HG03025 (cell line): ENCODE data around the gene ARIH2.
"Not testable (repeated sequence)": the region's sequence is repeated elsewhere in the genome, so short reads cannot be mapped to it uniquely, and the experiment has no call there.

Experiments used
- ATAC-seq: cut with Tn5 transposase; IDR thresholded peaks from one replicate; pipeline ENCODE4 v1.9.1; 2021; ENCODE audit warnings: mild to moderate bottlenecking, moderate library complexity; ENCODE audit not compliant: unreplicated experiment, low FRiP score

ARIH2 gene

DNA sequence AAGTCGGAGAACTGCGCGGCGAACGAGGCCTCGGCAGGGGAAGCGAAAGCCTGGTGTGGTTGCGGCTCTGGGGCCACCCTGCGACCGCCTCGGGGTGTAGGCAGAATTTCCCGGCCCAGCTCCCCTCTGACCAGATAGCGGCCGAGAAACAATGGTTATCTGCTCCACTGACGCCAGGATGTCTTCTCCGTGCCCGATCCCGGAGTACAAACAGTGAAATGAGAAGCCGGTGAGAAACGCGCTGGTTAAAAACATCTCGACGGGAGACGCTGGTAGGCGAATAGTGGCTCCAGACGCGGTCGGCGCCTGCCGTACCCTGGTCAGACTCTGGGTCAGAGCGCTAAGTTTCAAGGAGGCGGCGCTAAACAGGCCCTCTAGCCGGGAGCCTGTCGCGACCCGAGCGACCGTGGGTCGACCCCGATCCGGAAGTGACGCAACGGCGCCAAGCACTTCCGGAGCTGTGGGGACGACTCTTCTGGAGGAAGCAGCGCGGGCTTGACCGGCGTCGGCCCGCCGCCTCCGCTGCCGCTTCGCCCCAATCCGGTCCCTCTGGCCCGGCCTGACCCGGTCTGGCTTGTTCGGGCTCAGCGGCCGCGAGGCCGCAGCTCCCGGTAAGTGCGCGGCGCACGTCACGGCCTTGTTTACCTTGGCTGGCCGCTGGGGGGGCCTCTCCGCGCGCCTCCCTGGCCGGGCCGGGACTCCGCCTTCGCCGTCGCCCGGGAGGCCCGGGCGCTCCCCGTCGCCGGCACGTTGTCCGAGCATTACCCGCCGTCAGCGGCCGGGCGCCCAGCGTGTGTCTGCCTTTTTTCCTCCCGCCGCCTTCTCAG, at the start of gene ARIH2:
TSS of gene ARIH2 (plus strand) at position 455 of the 827 bp plus-strand sequence. CDS start 8,717 bp downstream, outside the sequence.
- peak; percentile 70 for ATAC-seq

DNA sequence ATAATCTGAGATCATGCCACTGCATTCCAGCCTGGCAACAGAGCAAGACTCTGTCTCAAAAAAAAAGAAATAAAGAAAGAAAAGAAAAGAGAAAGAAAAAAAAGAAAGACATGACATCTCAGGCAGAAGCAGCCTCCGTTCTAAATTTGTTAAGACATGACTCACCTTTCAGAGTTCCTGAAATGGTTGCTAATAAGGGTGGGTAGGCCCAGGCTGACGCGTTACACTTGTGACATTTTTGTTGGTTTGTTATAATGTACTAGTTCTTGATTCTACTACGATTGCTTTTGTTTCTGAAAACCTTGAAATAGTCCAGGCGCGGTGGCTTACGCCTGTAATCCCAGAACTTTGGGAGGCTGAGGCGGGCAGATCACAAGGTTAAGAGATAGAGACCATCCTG, 41.0 kb upstream of the ARIH2 start:
- no peak for ATAC-seq

GRCh38 chr3:48879307-48879993, 39.2 kb upstream of the ARIH2 start:
- no peak for ATAC-seq

- no peak for ATAC-seq
Observed at GRCh38 chr3:48879994-48880377, 38.7 kb upstream of the ARIH2 start.

DNA sequence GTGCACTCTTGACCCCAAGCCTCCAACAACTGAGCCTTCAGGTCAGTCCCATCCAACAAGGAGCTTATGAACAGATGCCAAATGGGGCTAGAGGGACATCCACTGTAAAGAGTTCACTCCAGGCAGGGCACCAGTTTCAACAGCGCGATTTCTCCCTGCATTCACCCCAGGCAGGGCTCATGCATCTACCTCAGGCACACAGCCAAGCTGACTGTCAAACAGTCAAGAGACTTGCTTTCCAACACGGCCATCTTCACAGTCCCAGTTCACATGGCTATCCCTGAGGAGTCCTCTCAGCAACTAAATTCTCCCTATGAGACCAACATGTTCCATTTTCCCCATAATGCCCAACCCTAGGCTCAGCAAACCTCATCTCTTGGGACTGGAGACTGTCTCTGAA, 37.6 kb upstream of the ARIH2 start:
- ATAC-seq = no peak

DNA sequence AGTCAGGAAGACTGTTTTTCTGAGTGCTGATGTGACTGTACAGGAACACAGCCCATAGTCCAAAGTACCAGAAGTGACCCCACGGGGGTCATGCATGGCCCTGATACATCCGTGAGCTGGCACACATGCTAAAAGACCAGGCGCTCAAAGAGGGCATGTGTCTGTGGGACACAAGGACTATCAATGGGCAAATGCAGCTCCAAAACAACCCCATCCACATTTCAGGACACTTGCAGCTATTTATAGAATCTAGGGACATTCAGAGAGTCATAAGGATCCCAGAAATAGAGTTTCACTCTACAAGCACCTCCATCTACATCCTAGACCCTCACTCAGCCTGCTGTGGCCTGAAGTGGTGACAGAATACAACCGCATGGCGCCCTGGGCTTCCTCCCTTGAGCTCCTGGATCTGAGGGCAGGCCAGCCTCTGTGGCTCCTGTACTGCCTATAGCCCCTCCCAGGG, 37.0 kb upstream of the ARIH2 start:
- ATAC-seq = no peak

DNA sequence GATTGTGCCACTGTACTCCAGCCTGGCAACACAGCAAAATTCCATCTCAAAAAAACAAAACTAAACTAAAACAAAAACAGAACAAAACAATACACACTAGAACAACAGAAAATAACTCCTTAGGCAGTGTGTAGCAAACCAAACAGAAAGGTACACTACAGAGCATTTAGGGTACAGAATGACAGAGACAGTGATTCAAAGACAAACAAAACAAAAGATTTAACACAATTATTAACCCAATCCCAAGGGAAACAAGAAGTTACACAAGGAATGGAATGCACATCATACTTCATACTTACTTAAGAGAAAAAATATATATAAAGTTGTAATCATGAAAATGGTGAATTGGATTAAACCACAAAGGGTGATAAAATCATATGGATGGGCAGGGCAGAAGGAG, 32.9 kb upstream of the ARIH2 start:
- ATAC-seq = no peak

- ATAC-seq = no peak
Observed at GRCh38 chr3:48891606-48892005, 27.0 kb upstream of the ARIH2 start.

GRCh38 chr3:48894516-48894915, 24.1 kb upstream of the ARIH2 start:
- ATAC-seq = no peak

DNA sequence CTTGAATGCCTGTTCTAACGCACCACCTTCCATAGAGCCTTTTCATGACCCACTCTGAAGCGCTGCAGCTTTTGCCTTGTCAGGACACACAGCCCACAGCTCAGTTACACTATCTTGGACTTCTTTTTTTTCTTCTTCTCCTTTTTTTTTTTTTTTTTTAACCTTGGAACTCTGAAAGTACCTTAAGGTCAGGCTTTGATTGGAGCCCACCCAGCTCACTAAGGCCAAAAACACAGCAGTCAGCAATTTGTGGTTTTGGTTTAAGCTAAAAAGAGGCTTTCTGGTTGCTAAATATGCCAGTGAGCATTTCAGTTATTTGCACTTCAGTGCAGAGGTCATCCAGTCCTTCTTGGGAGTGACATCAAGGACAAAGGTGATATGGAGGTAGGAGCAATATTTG, 21.7 kb upstream of the ARIH2 start:
- no peak for ATAC-seq

GRCh38 chr3:48897460-48898376, 20.9 kb upstream of the ARIH2 start:
- ATAC-seq = no peak

GRCh38 chr3:48898383-48899234, 20.0 kb upstream of the ARIH2 start, which contains the start of gene SLC25A20:
SLC25A20 (minus strand) TSS chr3:48898882; CDS start chr3:48898794, 88 bp downstream.
- peak; percentile 49 for ATAC-seq

GRCh38 chr3:48899273-48899672, 19.4 kb upstream of the ARIH2 start:
- no peak for ATAC-seq

DNA sequence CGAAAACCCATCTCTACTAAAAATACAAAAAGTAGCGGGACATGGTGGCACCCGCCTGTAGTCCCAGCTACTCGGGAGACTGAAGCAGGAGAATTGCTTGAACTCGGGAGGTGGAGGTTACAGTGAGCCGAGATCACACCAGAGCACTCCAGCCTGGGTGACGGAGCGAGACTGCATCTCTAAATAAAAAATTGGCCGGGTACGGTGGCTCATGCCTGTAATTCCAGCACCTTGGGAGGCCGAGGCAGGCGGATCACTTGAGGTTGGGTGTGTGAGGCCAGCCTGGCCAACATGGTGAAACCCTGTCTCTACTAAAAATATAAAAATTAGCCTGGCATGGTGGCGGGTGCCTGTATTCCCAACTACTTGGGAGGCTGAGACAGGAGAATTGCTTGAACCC, 11.6 kb upstream of the ARIH2 start:
- ATAC-seq = not testable (repeated sequence)

DNA sequence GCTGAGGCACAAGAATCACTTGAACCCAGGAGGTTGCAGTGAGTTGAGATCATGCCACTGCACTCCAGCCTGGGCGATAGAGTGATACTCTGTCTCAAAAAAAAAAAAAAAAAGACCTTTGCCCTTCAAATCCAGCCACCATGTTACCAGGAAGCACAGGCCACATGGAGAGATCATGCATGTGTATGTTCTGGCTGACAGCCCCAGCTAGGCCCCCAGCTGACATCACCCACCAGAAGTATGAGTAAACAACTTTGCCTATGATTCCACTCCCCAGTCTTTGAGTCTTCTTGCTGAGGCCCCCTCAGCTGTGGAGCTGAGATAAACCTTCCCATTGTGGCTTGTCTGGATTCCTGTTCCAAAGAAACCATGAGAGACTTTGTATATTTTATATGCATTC, 3.3 kb upstream of the ARIH2 start:
- no peak for ATAC-seq

- peak; percentile 26 for ATAC-seq
Observed at GRCh38 chr3:48919215-48920138, 835 bp downstream of the ARIH2 start.

GRCh38 chr3:48926425-48927392, 8.1 kb downstream of the ARIH2 start:
- no peak for ATAC-seq

GRCh38 chr3:48927928-48928327, 9.3 kb downstream of the ARIH2 start:
- ATAC-seq = no peak
